ENCODE data around the gene SLC35F6. TPM values are rescaled to one million over a fixed set of nuclear protein-coding genes. Genes with fewer than 3 reads are reported as not detected.
A peak's percentile ranks its signal among the peaks of the same experiment; 100 is the strongest.

SLC35F6 gene
- polyA plus RNA-seq, 2 of the 4 experiments (the other 2 are of a cell fraction), result 41.3 to 46.9 TPM

GRCh38 chr2:26757873-26758789 is 6.0 kb upstream of the SLC35F6 start (continued):
- TF ChIP-seq GATA3 (IDR thresholded peaks at IDR 0.05; ENCODE audit: borderline replicate concordance), result peak; percentile 66; the same call in 1 of the 2 replicates
- TF ChIP-seq FOSL2 (IDR thresholded peaks at IDR 0.05), result peak; percentile 93
- peak; percentile 93 for TF ChIP-seq FOSL2 (CRISPR knock-in tag; IDR thresholded peaks at IDR 0.05)
- peak; percentile 65 to 79; a peak in 3 of 4 replicates for TF ChIP-seq CEBPB (IDR thresholded peaks at IDR 0.05)
- no peak for TF ChIP-seq PHF8 (IDR thresholded peaks at IDR 0.05; ENCODE audit: borderline replicate concordance, low read depth)
- TF ChIP-seq MAZ (IDR thresholded peaks at IDR 0.05; ENCODE audit: borderline replicate concordance, low read depth, low read length), result no peak
- no peak for TF ChIP-seq RARB (CRISPR knock-in tag; IDR thresholded peaks at IDR 0.05)
- peak; percentile 43; the same call in 1 of the 2 replicates for TF ChIP-seq HOXB5 (CRISPR knock-in tag; IDR thresholded peaks at IDR 0.05)
- no peak for TF ChIP-seq MAFK (IDR thresholded peaks at IDR 0.05; ENCODE audit: partially characterized antibody)
- TF ChIP-seq RCOR1 (IDR thresholded peaks at IDR 0.05; ENCODE audit: low read depth, low read length), result no peak
- TF ChIP-seq PBX3 (IDR thresholded peaks at IDR 0.05), result no peak
- TF ChIP-seq CBX2 (IDR thresholded peaks at IDR 0.05; ENCODE audit: borderline replicate concordance, low read depth), result no peak
- no peak for TF ChIP-seq HES2 (IDR thresholded peaks at IDR 0.05)
- peak; percentile 89 for TF ChIP-seq JUNB (IDR thresholded peaks at IDR 0.05)
- TF ChIP-seq SREBF2 (IDR thresholded peaks at IDR 0.05), result no peak
- TF ChIP-seq ATOH8 (CRISPR knock-in tag; IDR thresholded peaks at IDR 0.05; ENCODE audit: low read depth), result peak; percentile 71
- no peak for TF ChIP-seq MYC (IDR thresholded peaks at IDR 0.05; ENCODE audit: borderline replicate concordance, low read length)
- TF ChIP-seq BCL3 (IDR thresholded peaks at IDR 0.05), result peak; percentile 58; the same call in 1 of the 3 replicates
- TF ChIP-seq JUN (IDR thresholded peaks at IDR 0.05), result peak; percentile 97 to 98
- no peak for TF ChIP-seq NPAS2 (CRISPR knock-in tag; IDR thresholded peaks at IDR 0.05; ENCODE audit: borderline replicate concordance)
- TF ChIP-seq KDM1A (IDR thresholded peaks at IDR 0.05; ENCODE audit: low read depth), result no peak
- peak; percentile 29 to 32; a peak in 1 of 5 replicates for TF ChIP-seq RAD21 (conservative IDR thresholded peaks at IDR 0.05 in 1 of 2, IDR thresholded peaks at IDR 0.05 in 1 of 2)
- TF ChIP-seq CHD2 (IDR thresholded peaks at IDR 0.05; ENCODE audit: low read length, partially characterized antibody), result no peak
- TF ChIP-seq E2F6 (IDR thresholded peaks at IDR 0.05; ENCODE audit: borderline replicate concordance, low read depth), result 0 out of 2 replicates have a peak, but pooled peaks have one; percentile 53
- TF ChIP-seq HMGXB4 (CRISPR knock-in tag; IDR thresholded peaks at IDR 0.05; ENCODE audit: borderline replicate concordance), result no peak
- peak; percentile 86 to 94 for TF ChIP-seq EP300 (IDR thresholded peaks at IDR 0.05)
- no peak for TF ChIP-seq HDAC2 (IDR thresholded peaks at IDR 0.05)
- TF ChIP-seq TFCP2L1 (CRISPR knock-in tag; IDR thresholded peaks at IDR 0.05), result no peak
- TF ChIP-seq NFE2L2 (conservative IDR thresholded peaks at IDR 0.05; ENCODE audit: low read length), result no peak
- TF ChIP-seq POLR2A (IDR thresholded peaks at IDR 0.05; ENCODE audit: low read length), result no peak
- TF ChIP-seq ELK1 (IDR thresholded peaks at IDR 0.05; ENCODE audit: low read depth, low read length), result no peak
- TF ChIP-seq HOXB13 (CRISPR knock-in tag; IDR thresholded peaks at IDR 0.05; ENCODE audit: low read depth), result peak; percentile 89; the same call in 1 of the 2 replicates
- TF ChIP-seq ZC3H11A (IDR thresholded peaks at IDR 0.05), result no peak
- TF ChIP-seq NR3C1 (IDR thresholded peaks at IDR 0.05), result no peak
- no peak for TF ChIP-seq RNF2 (IDR thresholded peaks at IDR 0.05; ENCODE audit: borderline replicate concordance, low read depth)
- TF ChIP-seq ZNF302 (CRISPR knock-in tag; IDR thresholded peaks at IDR 0.05), result no peak
- no peak for TF ChIP-seq ESRRA (IDR thresholded peaks at IDR 0.05; ENCODE audit: borderline replicate concordance, low read length)
